Activated naive CD4-positive, alpha-beta T cell treated with anti-CD3 and anti-CD28 coated beads, Interleukin-2, amount 10 ng/mL, durations not matched to agents 7 days and 5 days (primary cell): ENCODE results near the gene NSUN6.

Experiments used
- CTCF ChIA-PET: fragments of 350-600 bp; sonication (Branson Sonifier 250); formaldehyde crosslinking; loops from one replicate; lab custom pipeline; 2021; ENCODE audit warnings: antibody characterized with exemption; lab: Charles Lee
- DNase-seq: peaks from one replicate; pipeline ENCODE4 v3.0.0-alpha.2; 2020
- H3K27ac Mint-ChIP-seq: one replicate; pipeline ENCODE4 v1.8.0; 2021; ENCODE audit warnings: mild to moderate bottlenecking, moderate library complexity, mixed read lengths
- H3K27me3 Mint-ChIP-seq: one replicate; pipeline ENCODE4 v1.8.0; 2021; ENCODE audit warnings: mild to moderate bottlenecking, mixed read lengths
- H3K36me3 Mint-ChIP-seq: one replicate; pipeline ENCODE4 v1.8.0; 2021; ENCODE audit warnings: mixed read lengths
- H3K4me1 Mint-ChIP-seq: one replicate; pipeline ENCODE4 v1.8.0; 2021; ENCODE audit warnings: mixed read lengths
- H3K4me3 Mint-ChIP-seq: one replicate; pipeline ENCODE4 v1.8.0; 2021; ENCODE audit warnings: mild to moderate bottlenecking, moderate library complexity, mixed read lengths
- H3K9me3 Mint-ChIP-seq: one replicate; pipeline ENCODE4 v1.8.0; 2021; ENCODE audit warnings: mixed read lengths

NSUN6 gene

GRCh38 chr10:18542832-18543231 is 108.6 kb downstream of the NSUN6 start:
- CTCF ChIA-PET: no interaction called here
- no peaks in the 10 kb centered on the region for H3K27me3 Mint-ChIP-seq
- no peak overlapping the region for H3K4me3 Mint-ChIP-seq
- no peaks in the 10 kb centered on the region for H3K9me3 Mint-ChIP-seq
- peaks cover 28% of the 10 kb centered on the region for H3K36me3 Mint-ChIP-seq
- H3K4me1 Mint-ChIP-seq: no peaks in the 10 kb centered on the region
- H3K27ac Mint-ChIP-seq: no peak overlapping the region
- DNase-seq: no peak

- CTCF ChIA-PET: no interaction called here
- H3K27me3 Mint-ChIP-seq: no peaks in the 10 kb centered on the region
Measured at GRCh38 chr10:18540195-18540594, 111.2 kb downstream of the NSUN6 start.

GRCh38 chr10:18539335-18539734 is 112.1 kb downstream of the NSUN6 start:
- no peak overlapping the region for H3K4me3 Mint-ChIP-seq
- H3K9me3 Mint-ChIP-seq: no peaks in the 10 kb centered on the region
- DNase-seq: no peak
- no peaks in the 10 kb centered on the region for H3K27me3 Mint-ChIP-seq
- H3K4me1 Mint-ChIP-seq: no peaks in the 10 kb centered on the region
- CTCF ChIA-PET: no interaction called here
- H3K27ac Mint-ChIP-seq: no peak overlapping the region
- peaks cover 24% of the 10 kb centered on the region for H3K36me3 Mint-ChIP-seq

More at GRCh38 chr10:18540195-18540594, 111.2 kb downstream of the NSUN6 start:
- no peak overlapping the region for H3K4me3 Mint-ChIP-seq
- H3K9me3 Mint-ChIP-seq: no peaks in the 10 kb centered on the region
- DNase-seq: no peak
- no peak overlapping the region for H3K27ac Mint-ChIP-seq
- H3K4me1 Mint-ChIP-seq: no peaks in the 10 kb centered on the region
- peaks cover 25% of the 10 kb centered on the region for H3K36me3 Mint-ChIP-seq

GRCh38 chr10:18533896-18534295 is 117.5 kb downstream of the NSUN6 start:
- H3K27me3 Mint-ChIP-seq: no peaks in the 10 kb centered on the region
- peaks cover 10% of the 10 kb centered on the region for H3K36me3 Mint-ChIP-seq
- H3K27ac Mint-ChIP-seq: no peak overlapping the region
- peaks cover 2% of the 10 kb centered on the region for H3K9me3 Mint-ChIP-seq
- no peak for DNase-seq
- H3K4me3 Mint-ChIP-seq: no peak overlapping the region
- no peaks in the 10 kb centered on the region for H3K4me1 Mint-ChIP-seq
- CTCF ChIA-PET: no interaction called here

- Mint-ChIP-seq H3K4me1 (no peaks in the 10 kb centered on the region), H3K27me3 (no peaks in the 10 kb centered on the region), H3K27ac (no peak overlapping the region), H3K9me3 (peaks cover 2% of the 10 kb centered on the region), H3K36me3 (peaks cover 10% of the 10 kb centered on the region), H3K4me3 (no peak overlapping the region)
- no peak for DNase-seq
- CTCF ChIA-PET: no interaction called here
Measured at GRCh38 chr10:18532881-18533535, 118.4 kb downstream of the NSUN6 start.

- CTCF ChIA-PET: no interaction called here
- H3K9me3 Mint-ChIP-seq: peaks cover 2% of the 10 kb centered on the region
- peaks cover 11% of the 10 kb centered on the region for H3K36me3 Mint-ChIP-seq
Measured at GRCh38 chr10:18528292-18528691, 123.1 kb downstream of the NSUN6 start.

GRCh38 chr10:18527687-18528086 is 123.7 kb downstream of the NSUN6 start:
- Mint-ChIP-seq H3K27me3 (no peaks in the 10 kb centered on the region), H3K27ac (no peak overlapping the region), H3K4me3 (no peak overlapping the region), H3K4me1 (no peaks in the 10 kb centered on the region), H3K9me3 (peaks cover 2% of the 10 kb centered on the region), H3K36me3 (peaks cover 11% of the 10 kb centered on the region)
- no peak for DNase-seq
- CTCF ChIA-PET: no interaction called here

More at GRCh38 chr10:18528292-18528691, 123.1 kb downstream of the NSUN6 start:
- no peaks in the 10 kb centered on the region for H3K4me1 Mint-ChIP-seq
- H3K27me3 Mint-ChIP-seq: no peaks in the 10 kb centered on the region
- no peak overlapping the region for H3K27ac Mint-ChIP-seq
- H3K4me3 Mint-ChIP-seq: no peak overlapping the region
- no peak for DNase-seq

GRCh38 chr10:18523858-18524257 is 127.5 kb downstream of the NSUN6 start:
- H3K27ac Mint-ChIP-seq: no peak overlapping the region
- CTCF ChIA-PET: no interaction called here
- H3K36me3 Mint-ChIP-seq: peaks cover 3% of the 10 kb centered on the region
- no peaks in the 10 kb centered on the region for H3K27me3 Mint-ChIP-seq
- DNase-seq: no peak
- peaks cover 2% of the 10 kb centered on the region for H3K9me3 Mint-ChIP-seq
- H3K4me3 Mint-ChIP-seq: no peak overlapping the region
- no peaks in the 10 kb centered on the region for H3K4me1 Mint-ChIP-seq

- H3K4me1 Mint-ChIP-seq: no peaks in the 10 kb centered on the region
Measured at GRCh38 chr10:18523025-18523424, 128.4 kb downstream of the NSUN6 start.

GRCh38 chr10:18516851-18517250 is 134.5 kb downstream of the NSUN6 start:
- Mint-ChIP-seq H3K27ac (no peak overlapping the region), H3K4me3 (no peak overlapping the region), H3K36me3 (peaks cover 6% of the 10 kb centered on the region), H3K9me3 (peaks cover 14% of the 10 kb centered on the region), H3K4me1 (no peaks in the 10 kb centered on the region), H3K27me3 (no peaks in the 10 kb centered on the region)
- no peak for DNase-seq
- CTCF ChIA-PET: no interaction called here

More at GRCh38 chr10:18523025-18523424, 128.4 kb downstream of the NSUN6 start:
- CTCF ChIA-PET: no interaction called here
- DNase-seq: no peak
- H3K9me3 Mint-ChIP-seq: peaks cover 2% of the 10 kb centered on the region
- H3K4me3 Mint-ChIP-seq: no peak overlapping the region
- no peak overlapping the region for H3K27ac Mint-ChIP-seq
- H3K36me3 Mint-ChIP-seq: peaks cover 3% of the 10 kb centered on the region
- H3K27me3 Mint-ChIP-seq: no peaks in the 10 kb centered on the region

GRCh38 chr10:18514537-18514936 is 136.8 kb downstream of the NSUN6 start:
- no peak overlapping the region for H3K4me3 Mint-ChIP-seq
- DNase-seq: no peak
- H3K27me3 Mint-ChIP-seq: no peaks in the 10 kb centered on the region
- CTCF ChIA-PET: no interaction called here
- H3K36me3 Mint-ChIP-seq: peaks cover 6% of the 10 kb centered on the region
- H3K27ac Mint-ChIP-seq: no peak overlapping the region
- peaks cover 14% of the 10 kb centered on the region for H3K9me3 Mint-ChIP-seq
- H3K4me1 Mint-ChIP-seq: no peaks in the 10 kb centered on the region

- H3K9me3 Mint-ChIP-seq: peaks cover 9% of the 10 kb centered on the region
- no peaks in the 10 kb centered on the region for H3K27me3 Mint-ChIP-seq
- DNase-seq: no peak
- no peaks in the 10 kb centered on the region for H3K4me1 Mint-ChIP-seq
- CTCF ChIA-PET: no interaction called here
- no peak overlapping the region for H3K4me3 Mint-ChIP-seq
- no peak overlapping the region for H3K27ac Mint-ChIP-seq
- peaks cover 6% of the 10 kb centered on the region for H3K36me3 Mint-ChIP-seq
Measured at GRCh38 chr10:18508587-18508986, 142.8 kb downstream of the NSUN6 start.

GRCh38 chr10:18505456-18506118 is 145.8 kb downstream of the NSUN6 start:
- DNase-seq: no peak
- no peaks in the 10 kb centered on the region for H3K27me3 Mint-ChIP-seq
- H3K4me1 Mint-ChIP-seq: no peaks in the 10 kb centered on the region
- H3K36me3 Mint-ChIP-seq: no peaks in the 10 kb centered on the region
- H3K27ac Mint-ChIP-seq: no peak overlapping the region
- H3K9me3 Mint-ChIP-seq: no peaks in the 10 kb centered on the region
- H3K4me3 Mint-ChIP-seq: no peak overlapping the region
- CTCF ChIA-PET: no interaction called here

GRCh38 chr10:18504161-18504560 is 147.2 kb downstream of the NSUN6 start:
- CTCF ChIA-PET: no interaction called here
- H3K27me3 Mint-ChIP-seq: no peaks in the 10 kb centered on the region
- no peak overlapping the region for H3K4me3 Mint-ChIP-seq

GRCh38 chr10:18501629-18502028 is 149.8 kb downstream of the NSUN6 start:
- no peak overlapping the region for H3K4me3 Mint-ChIP-seq
- H3K36me3 Mint-ChIP-seq: no peaks in the 10 kb centered on the region
- H3K27ac Mint-ChIP-seq: no peak overlapping the region
- CTCF ChIA-PET: no interaction called here
- H3K4me1 Mint-ChIP-seq: no peaks in the 10 kb centered on the region
- H3K9me3 Mint-ChIP-seq: no peaks in the 10 kb centered on the region
- H3K27me3 Mint-ChIP-seq: no peaks in the 10 kb centered on the region
- no peak for DNase-seq

More at GRCh38 chr10:18504161-18504560, 147.2 kb downstream of the NSUN6 start:
- DNase-seq: no peak
- H3K4me1 Mint-ChIP-seq: no peaks in the 10 kb centered on the region
- no peaks in the 10 kb centered on the region for H3K9me3 Mint-ChIP-seq
- H3K27ac Mint-ChIP-seq: no peak overlapping the region
- no peaks in the 10 kb centered on the region for H3K36me3 Mint-ChIP-seq
